CD4-positive, alpha-beta T cell treated with Interleukin-1 beta for 1 hour (primary cell): Measurements from ENCODE around the gene SLC4A1AP.
"Not testable (repeated sequence)": the region's sequence is repeated elsewhere in the genome, so short reads cannot be mapped to it uniquely, and the experiment has no call there.

ENCODE experiments used
- DNase-seq, 2 donors: peaks; one replicate each; pipeline ENCODE4 v3.0.0-alpha.2; 2020 to 2022

Gene SLC4A1AP

GRCh38 chr2:27663285-27664153, at the start of gene SLC4A1AP, which contains the start of gene SUPT7L:
Gene SLC4A1AP (plus strand): TSS chr2:27663889. CDS start chr2:27663915, 26 bp downstream.
Gene SUPT7L (minus strand): TSS chr2:27663614. CDS start chr2:27662192, 1,422 bp downstream.
- peak; percentile 75 to 81 for DNase-seq

- DNase-seq, result no peak
These were observed 49.7 kb upstream of the SLC4A1AP start for GRCh38 chr2:27613985-27614384.

- no peak for DNase-seq
These were observed 48.4 kb upstream of the SLC4A1AP start for GRCh38 chr2:27615316-27615715.

- no peak for DNase-seq
These were observed 42.2 kb upstream of the SLC4A1AP start for GRCh38 chr2:27621524-27621923.

- no peak for DNase-seq
These were observed 40.7 kb upstream of the SLC4A1AP start for GRCh38 chr2:27622921-27623384.

GRCh38 chr2:27624943-27625342, 38.7 kb upstream of the SLC4A1AP start:
- no peak for DNase-seq

- not testable (repeated sequence) for DNase-seq
These were observed 37.4 kb upstream of the SLC4A1AP start for GRCh38 chr2:27626323-27626722.

GRCh38 chr2:27626921-27627320, 36.8 kb upstream of the SLC4A1AP start:
- DNase-seq, result not testable (repeated sequence)

- DNase-seq, result peak in 1 of 2 donors; percentile 14
These were observed 35.5 kb upstream of the SLC4A1AP start for GRCh38 chr2:27627963-27628766.

GRCh38 chr2:27628767-27629709, 34.7 kb upstream of the SLC4A1AP start, which contains the start of the genes CCDC121 and GPN1:
Gene CCDC121 (minus strand): TSS chr2:27629012. CDS start chr2:27627799, 1,213 bp downstream.
Gene GPN1 (plus strand): TSS chr2:27629050. CDS start chr2:27629059, 9 bp downstream.
- peak; percentile 93 for DNase-seq

GRCh38 chr2:27630257-27630656, 33.4 kb upstream of the SLC4A1AP start:
- DNase-seq, result not testable (repeated sequence)

- DNase-seq, result no peak
These were observed 29.4 kb upstream of the SLC4A1AP start for GRCh38 chr2:27634291-27634690.

GRCh38 chr2:27636766-27637165, 26.9 kb upstream of the SLC4A1AP start:
- DNase-seq, result no peak

GRCh38 chr2:27638037-27638637, 25.6 kb upstream of the SLC4A1AP start:
- peak in 1 of 2 donors; percentile 15 for DNase-seq

- DNase-seq, result no peak
These were observed 25.0 kb upstream of the SLC4A1AP start for GRCh38 chr2:27638709-27639108.

GRCh38 chr2:27640722-27641245, 22.9 kb upstream of the SLC4A1AP start:
- DNase-seq, result no peak

- no peak for DNase-seq
These were observed 18.5 kb upstream of the SLC4A1AP start for GRCh38 chr2:27645197-27645596.

- DNase-seq, result no peak
These were observed 16.4 kb upstream of the SLC4A1AP start for GRCh38 chr2:27647289-27647688.

- DNase-seq, result no peak
These were observed 16.0 kb upstream of the SLC4A1AP start for GRCh38 chr2:27647737-27648136.

GRCh38 chr2:27651056-27651455, 12.6 kb upstream of the SLC4A1AP start:
- no peak for DNase-seq

- DNase-seq, result no peak
These were observed 11.3 kb upstream of the SLC4A1AP start for GRCh38 chr2:27652341-27652740.
